ENCODE results near the gene LPIN3. TPM values are rescaled to one million over a fixed set of nuclear protein-coding genes. Genes with fewer than 3 reads are reported as not detected.

Gene LPIN3
- total RNA-seq, 1 donor from 2014 or later = 0.16 TPM

- DNase-seq = no peak
Observed at GRCh38 chr20:41350408-41350962, 9.9 kb downstream of the LPIN3 start.

- no peak for DNase-seq
Observed at GRCh38 chr20:41352106-41352505, 11.5 kb downstream of the LPIN3 start.

GRCh38 chr20:41352666-41353065 lies 12.0 kb downstream of the LPIN3 start:
- DNase-seq = no peak

GRCh38 chr20:41353530-41353929 lies 12.9 kb downstream of the LPIN3 start:
- DNase-seq = no peak

GRCh38 chr20:41355192-41355591 lies 14.6 kb downstream of the LPIN3 start:
- no peak for DNase-seq

GRCh38 chr20:41355598-41356203 lies 15.1 kb downstream of the LPIN3 start:
- no peak for DNase-seq

GRCh38 chr20:41356951-41357350 lies 16.3 kb downstream of the LPIN3 start:
- no peak for DNase-seq

GRCh38 chr20:41357424-41358163 lies 17.0 kb downstream of the LPIN3 start:
- no peak for DNase-seq

GRCh38 chr20:41358230-41358629 lies 17.6 kb downstream of the LPIN3 start:
- DNase-seq = no peak

GRCh38 chr20:41358717-41359116 lies 18.1 kb downstream of the LPIN3 start:
- DNase-seq = no peak

- DNase-seq = no peak
Observed at GRCh38 chr20:41359541-41360011, 19.0 kb downstream of the LPIN3 start.

- no peak for DNase-seq
Observed at GRCh38 chr20:41360831-41361756, 20.5 kb downstream of the LPIN3 start.

- no peak for DNase-seq
Observed at GRCh38 chr20:41361757-41362747, 21.4 kb downstream of the LPIN3 start.

- no peak for DNase-seq
Observed at GRCh38 chr20:41362748-41363140, 22.1 kb downstream of the LPIN3 start.

- no peak for DNase-seq
Observed at GRCh38 chr20:41363601-41364000, 23.0 kb downstream of the LPIN3 start.

- no peak for DNase-seq
Observed at GRCh38 chr20:41364236-41364855, 23.7 kb downstream of the LPIN3 start.

GRCh38 chr20:41364967-41365765 lies 24.5 kb downstream of the LPIN3 start:
- DNase-seq = no peak

- DNase-seq = peak; percentile 21
Observed at GRCh38 chr20:41365777-41366545, 25.3 kb downstream of the LPIN3 start.

Data from occipital lobe (tissue), 2 donors.